NB4 (cell line): ENCODE measurements around the gene COL9A2.

Experiments used
- DNase-seq: peaks from one replicate; pipeline ENCODE4 v3.0.0; 2010; ENCODE audit warnings: low read depth
- H3K4me3 ChIP-seq: one replicate; pipeline ENCODE4 v1.5.1; 2011; ENCODE audit warnings: mild to moderate bottlenecking, low read depth, low read length, moderate library complexity
- MYC ChIP-seq: IDR thresholded peaks from 2 replicates; pipeline ENCODE4 v1.6.1; 2011; ENCODE audit warnings: low read depth, low read length
- POLR2A ChIP-seq: IDR thresholded peaks from 2 replicates; pipeline ENCODE4 v1.6.1; 2011; ENCODE audit warnings: mild to moderate bottlenecking; ENCODE audit not compliant: insufficient read length; ENCODE audit errors: extremely low read depth
- TF ChIP-seq, protein P1 (sequence below): IDR thresholded peaks from one replicate; pipeline ENCODE4 v1.5.1; 2012; ENCODE audit warnings: low read depth, low read length
- TF ChIP-seq, protein P2 (sequence below): IDR thresholded peaks from 2 replicates; pipeline ENCODE4 v1.6.1; 2011; ENCODE audit warnings: low read depth, low read length

Gene COL9A2

GRCh38 chr1:40360631-40361030 is 43.5 kb upstream of the COL9A2 start:
- H3K4me3 ChIP-seq = no peak overlapping the region
- TF ChIP-seq, protein P1, sequence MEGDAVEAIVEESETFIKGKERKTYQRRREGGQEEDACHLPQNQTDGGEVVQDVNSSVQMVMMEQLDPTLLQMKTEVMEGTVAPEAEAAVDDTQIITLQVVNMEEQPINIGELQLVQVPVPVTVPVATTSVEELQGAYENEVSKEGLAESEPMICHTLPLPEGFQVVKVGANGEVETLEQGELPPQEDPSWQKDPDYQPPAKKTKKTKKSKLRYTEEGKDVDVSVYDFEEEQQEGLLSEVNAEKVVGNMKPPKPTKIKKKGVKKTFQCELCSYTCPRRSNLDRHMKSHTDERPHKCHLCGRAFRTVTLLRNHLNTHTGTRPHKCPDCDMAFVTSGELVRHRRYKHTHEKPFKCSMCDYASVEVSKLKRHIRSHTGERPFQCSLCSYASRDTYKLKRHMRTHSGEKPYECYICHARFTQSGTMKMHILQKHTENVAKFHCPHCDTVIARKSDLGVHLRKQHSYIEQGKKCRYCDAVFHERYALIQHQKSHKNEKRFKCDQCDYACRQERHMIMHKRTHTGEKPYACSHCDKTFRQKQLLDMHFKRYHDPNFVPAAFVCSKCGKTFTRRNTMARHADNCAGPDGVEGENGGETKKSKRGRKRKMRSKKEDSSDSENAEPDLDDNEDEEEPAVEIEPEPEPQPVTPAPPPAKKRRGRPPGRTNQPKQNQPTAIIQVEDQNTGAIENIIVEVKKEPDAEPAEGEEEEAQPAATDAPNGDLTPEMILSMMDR = no peak
- TF ChIP-seq MYC (no peak), POLR2A (no peak)
- TF ChIP-seq, protein P2, sequence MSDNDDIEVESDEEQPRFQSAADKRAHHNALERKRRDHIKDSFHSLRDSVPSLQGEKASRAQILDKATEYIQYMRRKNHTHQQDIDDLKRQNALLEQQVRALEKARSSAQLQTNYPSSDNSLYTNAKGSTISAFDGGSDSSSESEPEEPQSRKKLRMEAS = no peak
- no peak for DNase-seq

GRCh38 chr1:40357625-40358024 is 40.5 kb upstream of the COL9A2 start:
- TF ChIP-seq POLR2A (no peak), MYC (no peak)
- TF ChIP-seq, protein P2 = no peak
- TF ChIP-seq, protein P1 = no peak

DNA sequence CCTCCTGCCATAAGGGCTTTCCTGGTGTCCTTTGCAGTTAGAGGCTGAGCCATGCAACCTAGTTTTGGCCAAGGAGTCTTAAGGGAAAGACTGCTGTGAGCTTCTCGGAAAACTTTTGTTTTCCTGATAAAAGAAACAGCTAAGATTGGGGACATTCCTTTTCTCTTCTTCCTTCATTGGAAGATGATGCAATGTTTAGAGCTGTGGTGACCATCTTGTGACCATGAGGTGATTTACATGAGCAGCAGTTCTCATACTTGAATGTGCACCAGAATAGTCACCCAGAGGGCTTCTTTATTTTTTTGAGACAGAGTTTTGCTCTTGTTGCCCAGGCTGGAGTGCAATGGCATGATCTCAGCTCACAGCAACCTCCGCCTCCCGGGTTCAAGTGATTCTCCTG is 36.0 kb upstream of the COL9A2 start:
- DNase-seq = no peak
- TF ChIP-seq MYC (no peak), POLR2A (no peak)
- TF ChIP-seq, protein P1 = no peak
- TF ChIP-seq, protein P2 = no peak
- H3K4me3 ChIP-seq = no peak overlapping the region

More at GRCh38 chr1:40357625-40358024, 40.5 kb upstream of the COL9A2 start:
- no peak for DNase-seq
- H3K4me3 ChIP-seq = no peak overlapping the region

DNA sequence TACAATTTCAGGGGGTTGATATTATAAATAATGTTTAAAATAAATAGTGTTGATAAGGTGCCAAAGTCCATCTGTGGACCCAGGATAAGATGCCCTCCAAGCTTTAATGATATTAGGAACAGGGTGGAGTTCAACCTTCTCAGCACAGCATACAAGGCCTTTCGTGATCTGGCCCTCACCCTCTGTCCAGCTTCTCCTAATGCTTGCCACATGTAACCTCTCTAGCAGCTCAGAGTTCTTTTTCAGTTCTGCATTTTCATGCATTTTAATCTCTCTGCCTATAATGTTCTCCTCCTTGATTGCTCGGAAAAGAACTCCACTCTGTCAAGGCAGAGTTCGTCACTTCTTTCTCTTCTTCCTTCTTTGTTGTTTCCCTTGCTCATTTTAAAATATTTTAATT is 35.0 kb upstream of the COL9A2 start:
- H3K4me3 ChIP-seq = no peak overlapping the region
- no peak for TF ChIP-seq MYC
- no peak for TF ChIP-seq POLR2A
- DNase-seq = no peak

- DNase-seq = no peak
- H3K4me3 ChIP-seq = no peak overlapping the region
- TF ChIP-seq, protein P2 = no peak
- TF ChIP-seq, protein P1 = no peak
- TF ChIP-seq POLR2A (no peak), MYC (no peak)
Observed at GRCh38 chr1:40351124-40351523, 34.0 kb upstream of the COL9A2 start.

DNA sequence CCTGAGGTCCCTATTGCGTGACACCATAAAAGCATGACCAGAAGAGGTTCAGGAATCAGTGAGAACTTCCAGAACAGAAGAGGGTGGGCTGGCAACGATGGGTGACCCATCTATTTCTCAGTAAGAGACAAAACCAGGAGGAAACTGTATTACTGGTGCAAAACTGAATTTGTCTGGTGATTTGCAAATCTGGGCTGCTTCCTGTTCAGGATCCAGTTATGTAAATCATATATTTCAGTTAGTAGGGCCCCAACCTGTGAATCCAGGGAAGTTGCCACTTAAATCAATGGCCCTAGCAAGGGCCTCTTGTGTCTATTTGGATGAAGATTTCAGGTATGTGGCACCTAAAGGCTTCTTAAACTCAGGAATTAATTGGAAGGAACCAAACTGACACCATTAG is 33.3 kb upstream of the COL9A2 start:
- no peak for DNase-seq
- H3K4me3 ChIP-seq = no peak overlapping the region
- TF ChIP-seq MYC = no peak
- TF ChIP-seq, protein P2 = no peak
- no peak for TF ChIP-seq POLR2A
- TF ChIP-seq, protein P1 = no peak
